NCI-H82 treated with DMSO at 0.1 percent for 48 hours (cell line): Measurements from ENCODE around the gene SMIM34.
"Not testable (repeated sequence)": the region's sequence is repeated elsewhere in the genome, so short reads cannot be mapped to it uniquely, and the experiment has no call there.

Experiments used
- DNase-seq: peaks from one replicate; lab custom pipeline; 2025; ENCODE audit not compliant: unreplicated experiment; lab: John Stamatoyannopoulos, UW

SMIM34 gene

GRCh38 chr21:34423805-34424204, at the start of gene SMIM34:
Gene SMIM34, minus strand, starts transcription at chr21:34423951. Its CDS starts 112 bp downstream, at chr21:34423839.
- not testable (repeated sequence) for DNase-seq

GRCh38 chr21:34467333-34467732, 43.6 kb upstream of the SMIM34 start:
- DNase-seq: not testable (repeated sequence)

GRCh38 chr21:34459426-34459825, 35.7 kb upstream of the SMIM34 start:
- not testable (repeated sequence) for DNase-seq

- DNase-seq: not testable (repeated sequence)
Measured at GRCh38 chr21:34458266-34458665, 34.5 kb upstream of the SMIM34 start.

- not testable (repeated sequence) for DNase-seq
Measured at GRCh38 chr21:34456180-34456579, 32.4 kb upstream of the SMIM34 start.

- not testable (repeated sequence) for DNase-seq
Measured at GRCh38 chr21:34455628-34456027, 31.9 kb upstream of the SMIM34 start.

- not testable (repeated sequence) for DNase-seq
Measured at GRCh38 chr21:34447018-34447417, 23.3 kb upstream of the SMIM34 start.

- DNase-seq: not testable (repeated sequence)
Measured at GRCh38 chr21:34443486-34443885, 19.7 kb upstream of the SMIM34 start.

GRCh38 chr21:34429710-34430109, 6.0 kb upstream of the SMIM34 start:
- not testable (repeated sequence) for DNase-seq

- DNase-seq: not testable (repeated sequence)
Measured at GRCh38 chr21:34428441-34428840, 4.7 kb upstream of the SMIM34 start.

- DNase-seq: not testable (repeated sequence)
Measured at GRCh38 chr21:34427339-34427738, 3.6 kb upstream of the SMIM34 start.

- not testable (repeated sequence) for DNase-seq
Measured at GRCh38 chr21:34417448-34418077, 6.2 kb downstream of the SMIM34 start.

GRCh38 chr21:34407294-34407693, 16.5 kb downstream of the SMIM34 start:
- DNase-seq: not testable (repeated sequence)

GRCh38 chr21:34406676-34407075, 17.1 kb downstream of the SMIM34 start:
- DNase-seq: not testable (repeated sequence)

- not testable (repeated sequence) for DNase-seq
Measured at GRCh38 chr21:34406102-34406501, 17.6 kb downstream of the SMIM34 start.

- not testable (repeated sequence) for DNase-seq
Measured at GRCh38 chr21:34405686-34406085, 18.1 kb downstream of the SMIM34 start.

GRCh38 chr21:34404742-34405141, 19.0 kb downstream of the SMIM34 start:
- DNase-seq: not testable (repeated sequence)

GRCh38 chr21:34400522-34400921, 23.2 kb downstream of the SMIM34 start:
- not testable (repeated sequence) for DNase-seq

GRCh38 chr21:34383724-34384415, 39.9 kb downstream of the SMIM34 start:
- not testable (repeated sequence) for DNase-seq

- DNase-seq: not testable (repeated sequence)
Measured at GRCh38 chr21:34383138-34383537, 40.6 kb downstream of the SMIM34 start.

- not testable (repeated sequence) for DNase-seq
Measured at GRCh38 chr21:34375619-34375972, 48.2 kb downstream of the SMIM34 start.

GRCh38 chr21:34374940-34375618, 48.7 kb downstream of the SMIM34 start, which contains the start of gene SMIM11:
Gene SMIM11, plus strand, starts transcription at chr21:34375507. Its CDS starts 3,998 bp downstream, at chr21:34379505.
- DNase-seq: not testable (repeated sequence)
